GM21526 (cell line): Measurements from ENCODE around the gene ADIRF.
"Not testable (repeated sequence)": the region's sequence is repeated elsewhere in the genome, so short reads cannot be mapped to it uniquely, and the experiment has no call there.

ENCODE experiments used
- ATAC-seq: cut with Tn5 transposase; IDR thresholded peaks from one replicate; pipeline ENCODE4 v1.9.1; 2021; ENCODE audit warnings: moderate library complexity; ENCODE audit not compliant: unreplicated experiment, low FRiP score

Gene ADIRF

GRCh38 chr10:86945361-86946212, 22.7 kb upstream of the ADIRF start:
- ATAC-seq, result no peak

- no peak for ATAC-seq
Measured at GRCh38 chr10:86946213-86947155, 21.8 kb upstream of the ADIRF start.

DNA sequence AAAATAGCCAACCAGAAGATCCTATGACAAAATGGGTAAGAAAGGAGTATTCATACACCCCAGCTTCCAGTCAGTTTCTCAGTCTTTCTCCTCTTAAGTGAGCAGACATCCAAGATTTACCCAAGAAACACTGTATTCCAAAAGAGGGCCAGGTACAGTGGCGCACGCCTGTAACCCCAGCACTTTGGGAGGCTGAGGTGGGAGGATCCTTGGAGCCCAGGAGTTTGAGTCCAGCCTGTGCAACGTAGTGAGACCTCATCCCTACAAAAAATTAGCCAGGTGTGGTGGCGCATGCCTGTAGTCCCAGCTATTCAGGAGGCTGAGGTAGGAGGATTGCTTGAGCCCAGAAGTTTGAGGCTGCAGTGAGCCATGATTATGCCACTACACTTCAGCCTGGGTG, 20.5 kb upstream of the ADIRF start:
- not testable (repeated sequence) for ATAC-seq

DNA sequence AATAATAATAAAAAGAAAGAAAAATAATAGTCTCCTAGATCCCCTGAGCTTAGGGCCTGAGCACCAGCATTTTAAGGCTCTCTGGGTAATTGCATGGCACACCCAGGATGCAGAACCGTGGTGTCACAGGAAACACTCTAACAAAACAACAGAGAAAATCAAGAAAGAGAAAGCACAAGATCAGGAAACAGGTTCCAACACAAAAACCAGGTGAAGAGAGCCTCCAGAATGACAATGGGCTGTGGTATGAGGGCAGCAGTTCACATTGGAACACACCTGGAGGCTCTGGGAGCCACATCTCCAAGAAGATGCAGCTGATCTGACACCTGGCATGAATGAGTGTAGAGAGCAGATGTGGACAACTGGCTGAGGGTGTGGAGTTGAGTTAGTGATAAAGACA, 17.9 kb upstream of the ADIRF start:
- ATAC-seq, result no peak

- ATAC-seq, result no peak
Measured at GRCh38 chr10:86951184-86951761, 17.0 kb upstream of the ADIRF start.

DNA sequence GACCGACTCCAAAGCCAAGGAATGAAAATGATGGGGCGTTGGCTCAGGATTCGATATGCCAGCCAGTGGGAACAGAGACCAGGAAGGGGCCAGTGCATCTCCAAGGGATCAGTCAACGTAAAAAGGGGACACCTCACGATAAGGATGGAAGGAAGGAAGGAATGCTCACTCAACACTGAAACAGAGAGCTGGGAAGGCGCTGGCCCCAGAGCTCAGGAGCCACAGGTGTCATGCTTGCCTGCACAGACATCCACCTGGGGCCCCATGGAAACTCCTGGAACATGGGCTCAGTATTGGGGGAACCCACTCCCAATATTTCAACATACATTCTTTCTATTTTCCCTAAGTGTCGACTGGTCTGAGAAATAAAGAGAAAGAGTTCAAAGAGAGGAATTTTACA, 16.2 kb upstream of the ADIRF start:
- no peak for ATAC-seq

GRCh38 chr10:86952697-86953096, 15.6 kb upstream of the ADIRF start:
- ATAC-seq, result not testable (repeated sequence)

DNA sequence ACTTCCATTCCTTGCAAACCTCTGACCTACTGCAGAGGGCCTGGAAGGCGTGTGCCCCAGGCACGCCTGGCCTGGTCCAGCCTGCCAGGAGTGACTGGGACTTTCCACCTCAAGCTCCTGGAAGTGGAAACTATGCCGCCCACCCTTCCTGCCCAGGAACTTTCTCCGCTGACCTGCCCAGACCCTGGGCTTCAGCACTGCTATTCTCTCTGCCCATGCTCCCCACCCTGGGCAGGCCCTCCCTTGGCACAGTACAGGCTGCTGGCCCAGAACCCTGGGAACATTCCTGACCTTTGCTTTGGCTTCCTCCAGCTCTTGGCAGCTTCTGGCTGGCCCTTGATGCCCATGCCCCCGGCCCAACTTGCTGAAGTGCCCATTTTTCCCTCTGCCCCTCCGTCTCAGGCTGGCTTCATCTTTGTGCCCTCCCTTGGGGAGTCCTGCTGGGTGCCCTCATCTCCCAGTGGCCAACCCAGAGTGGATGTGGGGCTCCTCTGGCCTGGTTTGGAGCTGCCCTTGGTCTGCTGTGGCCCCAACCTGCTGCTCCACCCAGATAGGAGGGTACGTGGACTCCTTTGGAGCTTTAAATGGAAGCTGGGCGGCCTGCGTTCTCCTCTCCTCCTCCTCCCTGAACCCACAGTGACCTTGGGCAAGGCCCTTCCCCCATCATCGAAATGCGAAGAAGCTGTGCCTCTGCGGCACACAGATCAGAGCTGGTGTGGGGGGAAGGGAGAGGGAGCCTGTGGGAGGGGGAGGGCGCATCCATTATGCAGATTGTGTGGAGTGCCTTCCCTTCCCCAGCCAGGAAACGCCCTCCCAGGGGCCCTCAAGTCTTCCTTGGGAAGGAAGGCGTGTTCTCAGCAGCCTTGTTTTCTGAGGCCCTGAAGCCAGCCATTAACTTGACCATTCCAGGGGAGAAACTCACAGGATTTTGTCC, 14.3 kb upstream of the ADIRF start:
- no peak for ATAC-seq

DNA sequence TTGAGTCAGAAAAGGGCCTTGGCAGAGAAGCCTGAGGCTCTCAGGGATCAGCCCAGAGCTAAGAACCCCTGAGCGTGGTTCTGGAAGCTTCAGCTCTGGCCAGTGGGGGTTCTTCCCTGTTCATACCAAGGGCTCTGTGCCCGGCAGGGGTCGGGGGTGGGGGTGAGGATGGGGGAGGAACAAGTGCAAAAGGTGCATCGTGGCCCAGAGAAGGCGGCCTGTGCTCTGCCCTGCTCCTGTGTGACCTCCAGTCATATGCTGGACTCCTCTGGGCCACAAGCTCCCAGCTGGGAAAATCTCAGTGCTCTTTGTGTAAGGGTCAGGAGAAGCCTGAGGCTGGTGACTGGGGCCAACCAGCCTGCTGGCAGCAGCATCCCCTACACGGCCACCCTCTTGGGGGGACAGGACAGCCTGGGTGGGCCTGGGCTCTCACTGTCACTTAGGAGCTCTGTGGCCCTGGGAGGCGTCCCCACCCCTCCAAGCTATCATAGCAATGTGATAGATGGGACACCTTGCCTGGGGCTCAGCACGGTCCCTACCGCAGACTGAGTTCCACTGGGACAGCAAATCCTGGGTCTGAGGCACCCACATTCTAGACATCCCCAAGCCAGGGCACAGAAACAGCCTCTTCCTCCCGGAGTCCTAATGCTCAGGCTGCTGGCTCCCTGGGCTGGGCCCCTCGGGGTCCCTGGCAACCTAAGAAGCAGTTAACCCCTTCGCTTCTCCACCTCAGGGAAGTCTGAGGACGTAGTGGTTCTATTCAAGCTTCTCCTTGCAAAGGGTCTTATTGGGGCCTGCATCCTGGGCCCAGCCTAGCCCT, 13.4 kb upstream of the ADIRF start:
- ATAC-seq, result no peak

GRCh38 chr10:86955501-86956194, 12.6 kb upstream of the ADIRF start:
- ATAC-seq, result no peak

DNA sequence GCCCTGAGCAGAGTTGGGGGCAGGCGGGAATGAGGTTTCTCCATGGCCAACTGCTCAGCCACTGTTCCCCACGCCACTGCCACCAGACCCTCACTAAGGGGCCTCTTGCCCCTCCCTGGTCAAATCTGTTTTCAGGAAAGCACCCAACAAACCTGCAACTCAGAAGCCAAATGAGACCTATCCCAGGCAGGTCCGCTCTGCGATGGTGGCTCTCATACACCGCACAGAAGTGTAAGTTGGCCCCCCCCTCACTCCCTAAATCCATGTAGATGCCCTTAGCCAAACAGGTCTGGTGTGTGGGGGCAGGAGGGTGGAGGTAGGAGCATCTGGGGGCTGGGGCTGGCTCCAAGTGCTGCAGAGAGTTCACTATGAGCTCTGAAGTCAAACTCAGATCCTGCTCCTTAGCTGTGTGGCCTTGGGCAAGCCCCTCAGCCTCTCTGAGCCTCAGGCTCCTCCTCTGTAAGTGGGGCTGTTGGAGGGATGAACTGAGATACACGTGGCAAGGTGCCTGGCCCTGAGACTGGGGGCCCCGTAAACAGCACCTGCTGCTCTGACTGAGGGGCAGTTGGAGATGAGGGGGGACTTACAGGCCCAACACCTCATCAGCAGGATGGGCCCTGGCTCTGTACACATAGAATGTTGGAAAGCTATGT, 12.0 kb upstream of the ADIRF start:
- no peak for ATAC-seq

- ATAC-seq, result no peak
Measured at GRCh38 chr10:86956848-86957448, 11.3 kb upstream of the ADIRF start.

DNA sequence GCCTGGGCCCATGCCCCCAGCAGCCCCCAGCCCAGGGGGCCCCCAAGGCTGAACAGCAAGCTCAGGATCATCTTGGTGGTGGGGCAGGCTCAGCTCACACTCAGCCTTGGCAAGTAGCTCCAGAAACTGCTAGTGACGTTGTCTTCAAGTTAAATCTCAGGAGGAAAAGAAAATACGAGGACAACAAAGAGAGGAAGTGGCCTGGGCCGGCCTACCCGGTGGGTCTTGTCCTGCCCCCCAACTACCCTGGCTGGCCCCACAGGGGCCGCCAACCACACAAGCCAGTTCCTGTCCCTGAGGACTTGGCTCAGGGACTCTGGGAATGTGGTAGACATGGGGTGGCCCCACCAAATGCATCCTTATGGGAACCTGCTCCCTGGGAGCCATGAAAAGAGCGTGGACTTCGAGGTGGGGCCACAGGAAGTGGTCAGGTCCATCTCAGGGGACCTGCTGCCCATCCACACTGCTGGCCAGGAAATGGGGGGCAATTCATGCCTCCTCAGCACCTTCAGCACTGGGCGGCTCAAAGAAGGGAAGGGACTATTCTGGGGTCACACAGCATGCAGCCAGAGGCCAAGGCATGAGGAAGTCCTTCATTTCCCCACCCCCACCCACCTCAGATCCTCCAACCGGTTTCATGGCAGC, 10.7 kb upstream of the ADIRF start, which contains the start of gene MMRN2:
Gene MMRN2 (minus strand): TSS at position 145 of the 645 bp plus-strand sequence. CDS start 74 bp downstream, at position 71.
- no peak for ATAC-seq

GRCh38 chr10:86958116-86958900, 10.0 kb upstream of the ADIRF start, which contains the start of gene SNCG:
SNCG (plus strand) TSS chr10:86958599; CDS start chr10:86958698, 99 bp downstream.
- ATAC-seq, result no peak

- ATAC-seq, result no peak
Measured at GRCh38 chr10:86958901-86959736, 9.2 kb upstream of the ADIRF start.

GRCh38 chr10:86959737-86960002, 8.6 kb upstream of the ADIRF start:
- ATAC-seq, result no peak
